ENCODE data around the gene COL4A2.

GRCh38 chr13:110363010-110363409 is 55.9 kb downstream of the COL4A2 start:
- no peak for TF ChIP-seq EZH2 (IDR thresholded peaks at IDR 0.05; ENCODE audit: low read length)
- peak; percentile 18 to 47 (median 40) for TF ChIP-seq CTCF (optimal IDR thresholded peaks at IDR 0.05 in 1 of 3, IDR thresholded peaks at IDR 0.05 in 1 of 3, conservative IDR thresholded peaks at IDR 0.05 in 1 of 3; ENCODE audit: extremely low read depth in 1 of 3, insufficient read depth in 2 of 3, low read length in 3 of 3)

Data from keratinocyte (primary cell).